AG08396 (cell line): ENCODE results near the gene ZMAT5.

Experiments
- DNase-seq: peaks from one replicate; pipeline ENCODE4 v3.0.0; 2012; ENCODE audit warnings: low spot score, mixed read lengths

ZMAT5 gene

GRCh38 chr22:29766632-29767170, at the start of gene ZMAT5:
Gene ZMAT5, minus strand, starts transcription at chr22:29767007. Its CDS starts 18,463 bp downstream, at chr22:29748544.
- DNase-seq, result peak; percentile 97

GRCh38 chr22:29816539-29816938, 49.7 kb upstream of the ZMAT5 start:
- no peak for DNase-seq

GRCh38 chr22:29816128-29816527, 49.3 kb upstream of the ZMAT5 start:
- DNase-seq, result no peak

DNA sequence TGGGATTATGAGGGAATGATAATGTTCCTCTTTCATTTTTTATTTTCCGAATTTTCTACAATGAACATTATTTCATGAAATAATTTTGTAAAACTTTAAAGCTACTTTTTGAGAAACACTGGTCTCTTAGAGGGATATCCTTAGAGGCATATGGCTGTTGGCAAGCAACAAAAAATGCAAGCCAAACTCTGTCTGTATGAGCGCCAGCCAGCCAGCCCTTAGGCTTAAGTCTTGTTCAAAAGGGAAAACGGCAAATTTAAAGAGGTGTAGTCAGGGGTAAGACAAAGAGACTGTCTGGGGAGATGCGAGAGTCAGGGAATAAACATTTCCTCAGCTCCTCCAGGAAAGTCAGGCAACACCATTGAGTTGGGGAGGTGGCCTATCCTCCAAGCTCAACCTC, 48.8 kb upstream of the ZMAT5 start:
- no peak for DNase-seq

GRCh38 chr22:29814003-29814402, 47.2 kb upstream of the ZMAT5 start:
- DNase-seq, result no peak

- no peak for DNase-seq
Measured at GRCh38 chr22:29813563-29813962, 46.8 kb upstream of the ZMAT5 start.

- DNase-seq, result no peak
Measured at GRCh38 chr22:29813126-29813525, 46.3 kb upstream of the ZMAT5 start.

- DNase-seq, result no peak
Measured at GRCh38 chr22:29811377-29811776, 44.6 kb upstream of the ZMAT5 start.

DNA sequence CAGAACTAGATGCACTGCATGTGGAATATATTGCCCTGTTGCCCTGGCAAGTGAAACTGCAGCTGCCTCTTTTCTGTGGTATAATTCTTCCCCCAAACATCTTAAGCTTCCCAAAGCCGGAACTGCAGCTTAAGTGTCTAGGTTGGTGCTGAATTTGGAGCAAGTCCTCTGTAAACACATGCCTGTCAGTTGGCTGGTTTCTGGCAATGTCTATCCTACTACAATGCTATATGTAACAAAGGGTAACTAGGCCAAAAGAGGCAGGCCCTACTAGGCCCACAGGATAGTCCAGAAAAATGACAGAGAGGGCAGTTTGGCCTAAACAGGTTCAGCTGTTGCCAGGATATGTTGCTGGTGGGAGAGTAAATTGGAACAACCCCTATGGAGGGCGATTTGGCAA, 43.4 kb upstream of the ZMAT5 start:
- no peak for DNase-seq

DNA sequence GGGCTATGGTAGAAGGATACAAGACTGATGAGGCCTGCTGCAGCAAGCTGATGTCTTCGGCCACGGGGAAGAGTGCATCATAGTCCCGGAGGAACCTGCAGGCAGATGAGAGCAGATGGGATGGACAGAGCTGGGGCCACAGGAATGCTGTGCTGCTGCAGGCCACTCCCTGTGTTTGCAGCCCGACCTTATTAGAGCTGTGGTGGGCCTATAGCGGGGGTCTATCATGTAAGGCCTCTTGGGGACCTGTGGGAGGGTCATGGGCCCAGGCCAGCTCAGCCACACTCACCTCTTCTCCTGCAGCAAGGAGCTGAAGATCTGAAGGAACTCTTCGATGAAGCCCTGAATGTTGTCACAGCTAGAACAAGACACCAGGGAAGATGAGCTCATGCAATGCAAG, 39.4 kb upstream of the ZMAT5 start:
- no peak for DNase-seq

DNA sequence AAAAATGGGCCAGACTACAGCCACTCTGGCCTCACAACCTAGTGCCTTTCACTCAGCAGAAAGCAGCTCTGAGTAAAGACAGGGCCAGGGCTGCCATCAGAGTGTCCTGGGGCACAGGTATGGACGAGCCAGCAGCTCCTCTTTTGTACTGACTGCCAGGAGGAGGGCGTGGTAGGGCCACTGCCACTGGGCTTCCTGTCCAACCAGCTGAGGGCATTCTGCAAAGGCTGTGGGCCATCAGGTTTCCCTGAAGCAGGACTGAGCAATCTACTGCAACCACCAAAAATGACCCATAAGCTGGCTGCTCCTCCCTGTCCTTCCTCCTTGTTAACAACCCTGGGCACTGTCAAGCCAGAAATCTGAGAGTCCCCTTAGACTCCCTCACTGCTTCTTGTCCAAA, 38.2 kb upstream of the ZMAT5 start:
- DNase-seq, result no peak

GRCh38 chr22:29803190-29803589, 36.4 kb upstream of the ZMAT5 start:
- DNase-seq, result no peak

- no peak for DNase-seq
Measured at GRCh38 chr22:29801796-29802195, 35.0 kb upstream of the ZMAT5 start.

- DNase-seq, result no peak
Measured at GRCh38 chr22:29801153-29801552, 34.3 kb upstream of the ZMAT5 start.

- peak; percentile 93 for DNase-seq
Measured at GRCh38 chr22:29799217-29799680, 32.4 kb upstream of the ZMAT5 start.

GRCh38 chr22:29798801-29799200, 32.0 kb upstream of the ZMAT5 start:
- no peak for DNase-seq

GRCh38 chr22:29798318-29798717, 31.5 kb upstream of the ZMAT5 start:
- DNase-seq, result no peak

GRCh38 chr22:29797351-29797750, 30.5 kb upstream of the ZMAT5 start:
- DNase-seq, result no peak

DNA sequence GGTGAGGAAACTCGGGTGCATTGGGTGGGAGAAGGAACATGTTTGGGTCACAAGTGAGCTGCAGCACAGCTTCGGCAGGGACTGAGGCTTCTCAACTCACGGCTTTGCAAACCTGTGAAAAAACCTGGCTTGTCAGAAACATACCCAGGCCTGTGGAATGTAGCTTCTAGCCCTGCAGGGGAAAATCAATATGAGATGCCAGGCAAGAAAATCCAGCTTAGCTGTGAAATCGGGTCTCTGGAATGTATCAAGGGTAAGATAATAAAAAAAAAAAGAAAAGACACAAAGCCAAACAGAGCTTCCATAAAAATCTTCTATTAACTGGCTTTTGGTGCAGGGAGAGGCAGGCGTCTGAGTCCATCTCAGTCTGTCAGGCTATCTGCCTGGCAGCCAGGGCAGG, 28.9 kb upstream of the ZMAT5 start:
- DNase-seq, result no peak

- no peak for DNase-seq
Measured at GRCh38 chr22:29793396-29793795, 26.6 kb upstream of the ZMAT5 start.

DNA sequence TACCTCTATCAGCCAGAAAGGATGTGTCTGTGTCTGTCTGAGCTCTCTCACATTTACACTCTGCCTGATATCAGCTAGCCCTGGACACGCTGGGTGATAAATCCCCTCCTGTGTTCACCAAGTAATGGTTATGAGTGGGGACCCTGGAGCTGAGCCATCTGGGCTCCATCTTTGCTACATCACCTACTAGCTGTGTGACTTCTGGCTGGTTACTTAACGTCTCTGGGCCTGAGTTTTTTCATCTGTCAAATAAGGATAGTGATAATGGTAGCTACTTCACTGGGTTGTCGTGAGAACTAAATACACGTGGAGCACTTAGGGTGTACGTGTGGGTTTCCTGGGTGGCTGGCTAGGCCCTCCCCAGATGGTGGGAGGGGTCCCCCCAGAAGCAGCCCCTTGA, 23.3 kb upstream of the ZMAT5 start:
- no peak for DNase-seq

- DNase-seq, result no peak
Measured at GRCh38 chr22:29788339-29789279, 21.8 kb upstream of the ZMAT5 start.

- DNase-seq, result no peak
Measured at GRCh38 chr22:29787371-29787980, 20.7 kb upstream of the ZMAT5 start.
